A549 (cell line): ENCODE measurements around the gene TRAM2. TPM values are rescaled to one million over a fixed set of nuclear protein-coding genes. Genes with fewer than 3 reads are reported as not detected.
A peak's percentile ranks its signal among the peaks of the same experiment; 100 is the strongest.

Experiments
- ATAC-seq, 2 experiments: fragments of 200-7000 bp in 1 of 2; fragments of >200 bp in 1 of 2; cut with Nextera tagmentation in 1 of 2; cut with Tn5 transposase in 1 of 2; 3 replicates each; pipeline versions ENCODE4 v1.8.0 to v1.9.1; 2018 to 2020; ENCODE audit warnings: mild to moderate bottlenecking in 1 of 2, moderate library complexity in 1 of 2
- CTCF ChIA-PET: fragments of 300-600 bp; sonication (Branson Sonifier 250); formaldehyde crosslinking; extraction: SDS; loops from one replicate; lab custom pipeline; 2021; ENCODE audit warnings: antibody characterized with exemption, inconsistent platforms; lab: Yijun Ruan, JAX
- POLR2A ChIA-PET: fragments of 350-600 bp; formaldehyde crosslinking; extraction: SDS; loops from one replicate; lab custom pipeline; 2021; ENCODE audit warnings: antibody characterized with exemption, inconsistent platforms; lab: Yijun Ruan, JAX
- DNase-seq, 2 experiments: peaks; one replicate each; pipeline versions ENCODE4 v3.0.0 to v3.0.0-alpha.2; 2011 to 2016; ENCODE audit warnings: low read depth in 1 of 2, low spot score in 1 of 2
- FAIRE-seq: peaks from 2 replicates; lab custom pipeline; 2011; peaks lifted over from hg19 to GRCh38; lab: Jason Lieb, UNC
- H3K27ac ChIP-seq, 2 experiments: fragments of >200 bp; sonication (Bioruptor Twin); formaldehyde crosslinking; 3 replicates each; pipeline ENCODE4 v1.5.1; 2016 to 2017
- H3K4me1 ChIP-seq: fragments of >200 bp; sonication (Bioruptor Twin); formaldehyde crosslinking; 3 replicates; pipeline ENCODE4 v1.6.1; 2016
- H3K4me2 ChIP-seq: fragments of >200 bp; sonication (Bioruptor Twin); formaldehyde crosslinking; 3 replicates; pipeline ENCODE4 v1.6.1; 2016
- H3K4me3 ChIP-seq: fragments of >200 bp; sonication (Bioruptor Twin); formaldehyde crosslinking; 3 replicates; pipeline ENCODE4 v1.5.1; 2016
- H3K9me3 ChIP-seq: fragments of >200 bp; sonication (Bioruptor Twin); formaldehyde crosslinking; 3 replicates; pipeline ENCODE4 v1.6.1; 2016
- ATOH8 ChIP-seq: fragments of 250-450 bp; sonication (Bioruptor Pico); IDR thresholded peaks from 2 replicates; pipeline ENCODE4 v1.5.0; 2020; ENCODE audit warnings: low read depth, mild to moderate bottlenecking, moderate library complexity
- BCL3 ChIP-seq: fragments of >200 bp; sonication (Bioruptor Twin); formaldehyde crosslinking; IDR thresholded peaks from 3 replicates; pipeline ENCODE4 v1.6.1; 2016
- CHD2 ChIP-seq: fragments of 150-350 bp; IDR thresholded peaks from 2 replicates; pipeline ENCODE4 v1.6.1; 2014; ENCODE audit warnings: low read length; ENCODE audit not compliant: partially characterized antibody
- ELK1 ChIP-seq: fragments of 150-350 bp; IDR thresholded peaks from 2 replicates; pipeline ENCODE4 v1.6.1; 2014; ENCODE audit warnings: low read depth, mild to moderate bottlenecking, low read length
- FOXS1 ChIP-seq: fragments of 250-450 bp; sonication (Bioruptor Pico); IDR thresholded peaks from 2 replicates; pipeline ENCODE4 v1.5.0; 2020; ENCODE audit warnings: mild to moderate bottlenecking, moderate library complexity
- HES2 ChIP-seq: fragments of >200 bp; sonication (Bioruptor Twin); formaldehyde crosslinking; IDR thresholded peaks from 2 replicates; pipeline ENCODE4 v1.6.1; 2016
- HOXB13 ChIP-seq: fragments of 250-450 bp; sonication (Bioruptor Pico); IDR thresholded peaks from 2 replicates; pipeline ENCODE4 v1.5.0; 2020; ENCODE audit warnings: low read depth, mild to moderate bottlenecking, moderate library complexity
- KDM1A ChIP-seq: fragments of 200-600 bp; sonication (generic); IDR thresholded peaks from 2 replicates; pipeline ENCODE4 v1.6.1; 2016; ENCODE audit warnings: low read depth, mild to moderate bottlenecking
- KDM5A ChIP-seq: fragments of 200-600 bp; sonication (generic); IDR thresholded peaks from 2 replicates; pipeline ENCODE4 v1.6.1; 2016; ENCODE audit warnings: antibody characterized with exemption, mild to moderate bottlenecking
- MAFK ChIP-seq: fragments of 450-650 bp; IDR thresholded peaks from 2 replicates; pipeline ENCODE4 v1.6.1; 2014; ENCODE audit not compliant: partially characterized antibody
- NR3C1 ChIP-seq: fragments of >200 bp; sonication (Bioruptor Twin); formaldehyde crosslinking; IDR thresholded peaks from 3 replicates; pipeline ENCODE4 v1.6.1; 2017
- PHF8 ChIP-seq: fragments of 200-600 bp; sonication (generic); IDR thresholded peaks from 2 replicates; pipeline ENCODE4 v1.6.1; 2016; ENCODE audit warnings: low read depth, mild to moderate bottlenecking, antibody characterized with exemption, moderate library complexity, borderline replicate concordance
- POLR2AphosphoS2 ChIP-seq: conservative IDR thresholded peaks from 2 replicates; pipeline ENCODE4 v1.6.1; 2012; ENCODE audit warnings: low read length, improper control_type of control experiment, inconsistent platforms
- RCOR1 ChIP-seq: fragments of 150-350 bp; IDR thresholded peaks from 2 replicates; pipeline ENCODE4 v1.6.1; 2014; ENCODE audit warnings: antibody characterized with exemption, low read length, low read depth
- REST ChIP-seq: fragments of 200-600 bp; sonication (generic); IDR thresholded peaks from 2 replicates; pipeline ENCODE4 v1.6.1; 2016; ENCODE audit warnings: antibody characterized with exemption, mild to moderate bottlenecking, moderate library complexity
- RNF2 ChIP-seq: fragments of 200-600 bp; sonication (generic); IDR thresholded peaks from 2 replicates; pipeline ENCODE4 v1.6.1; 2016; ENCODE audit warnings: low read depth, mild to moderate bottlenecking, antibody characterized with exemption, moderate library complexity, borderline replicate concordance
- TP53 ChIP-seq: fragments of 250-450 bp; sonication (Bioruptor Pico); IDR thresholded peaks from 2 replicates; pipeline ENCODE4 v1.5.0; 2021; ENCODE audit warnings: mild to moderate bottlenecking, moderate library complexity
- ZFP36 ChIP-seq: fragments of 450-650 bp; IDR thresholded peaks from 2 replicates; pipeline ENCODE4 v1.6.1; 2014; ENCODE audit warnings: borderline replicate concordance; ENCODE audit not compliant: partially characterized antibody
- ZNF302 ChIP-seq: fragments of 250-450 bp; sonication (Bioruptor Pico); IDR thresholded peaks from 2 replicates; pipeline ENCODE4 v1.9.0; 2021; ENCODE audit warnings: inconsistent platforms, mild to moderate bottlenecking, moderate library complexity
- ZSCAN20 ChIP-seq: fragments of 250-450 bp; sonication (Bioruptor Pico); IDR thresholded peaks from 2 replicates; pipeline ENCODE4 v1.8.0; 2022; ENCODE audit warnings: mild to moderate bottlenecking, moderate library complexity
- WGBS: methylation state at CpG from one replicate; pipeline ENCODE4 v1.1.6; 2017; ENCODE audit errors: missing lambda C conversion rate; 5-methylcytosine and 5-hydroxymethylcytosine counted together
- polyA plus RNA-seq, 4 experiments: library from polyadenylated mRNA; depleted of rRNA in 3 of 4; stranded (reverse); fragments of >200 nt; fragmentation: RNase III in 1 of 4; extraction: RNeasy Plus Mini Kit Qiagen cat#74134 plus additional on column Dnase treatment in 1 of 4; gene quantifications; 2 replicates in 3 of 4; 3 replicates in 1 of 4; pipeline ENCODE4 v1.2.3, GENCODE V29; 2011 to 2017
- TF ChIP-seq, protein P1 (sequence below): fragments of 450-650 bp; IDR thresholded peaks from 2 replicates; pipeline ENCODE4 v1.6.1; 2014; ENCODE audit warnings: antibody characterized with exemption
- TF ChIP-seq, protein P2 (sequence below): fragments of 250-450 bp; sonication (Bioruptor Pico); IDR thresholded peaks from 2 replicates; pipeline ENCODE4 v1.5.0; 2021; ENCODE audit warnings: mild to moderate bottlenecking, moderate library complexity, borderline replicate concordance
- TF ChIP-seq, protein P3 (sequence below): IDR thresholded peaks from 2 replicates; pipeline ENCODE4 v1.6.1; 2012

Gene TRAM2
- polyA plus RNA-seq, 2 of the 4 experiments (the other 2 are of a cell fraction) = 16.4 to 25.4 TPM

- TF ChIP-seq KDM5A = no peak
- TF ChIP-seq BCL3 = no peak
- no peak for TF ChIP-seq REST
- TF ChIP-seq MAFK = no peak
Observed at GRCh38 chr6:52575502-52575892, 1.4 kb downstream of the TRAM2 start (continued).

DNA sequence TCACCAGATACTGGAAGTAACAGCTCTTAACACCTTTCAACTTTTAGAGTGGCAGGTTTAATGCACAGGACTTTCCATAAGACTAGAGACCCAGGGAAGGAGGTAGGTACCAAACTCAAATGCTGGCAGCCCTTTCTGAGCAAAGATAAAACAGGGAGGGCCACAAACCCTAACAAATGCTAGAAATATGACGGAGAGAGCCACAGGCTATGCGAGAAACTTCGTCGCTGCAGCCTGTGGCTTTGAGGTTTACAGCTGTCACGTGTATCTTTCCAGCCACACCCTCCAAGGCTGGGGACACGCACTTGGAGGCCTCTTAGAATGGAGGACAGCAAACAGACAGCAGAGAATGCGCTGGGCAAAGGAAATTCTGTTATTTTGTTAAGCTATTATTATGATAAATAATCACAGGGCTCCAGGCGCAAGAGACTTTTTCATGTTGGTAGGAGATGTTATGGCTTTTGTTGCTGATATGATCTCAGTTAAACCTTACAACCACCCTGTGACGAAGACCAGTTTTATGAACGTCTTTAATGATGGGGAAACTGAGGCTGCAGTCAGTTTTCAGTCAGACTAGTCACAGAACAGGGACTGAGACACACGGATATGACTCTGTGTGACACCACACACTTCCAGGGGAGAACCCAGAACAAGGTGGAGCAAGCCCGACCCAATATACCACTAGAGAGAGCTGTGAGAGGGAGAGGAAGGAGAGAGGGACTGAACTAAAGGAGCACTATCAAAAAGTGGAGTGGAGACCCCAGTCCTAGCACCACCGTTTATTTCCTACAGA lies 2.0 kb downstream of the TRAM2 start:
- ChIA-PET POLR2A (interaction anchor here (2.8 kb wide), 1 partner anchor 20 kb away, joined by 14 read pairs; no protein-coding TSS in a partner anchor), CTCF (interaction anchor here (0.6 to 3.4 kb wide), 12 partner anchors 9 to 158 kb away, joined by 3 to 29 read pairs (median 6); no protein-coding TSS in a partner anchor)
- ATAC-seq (no peak), DNase-seq (no peak), FAIRE-seq (no peak)
- Histone ChIP-seq H3K4me2 (peak overlapping the region; percentile 97), H3K4me3 (peak overlapping the region; percentile 69), H3K4me1 (peaks cover 39% of the 10 kb centered on the region), H3K9me3 (no peaks in the 10 kb centered on the region), H3K27ac (peak overlapping the region in 1 of 2 experiments; percentile 100; a peak in 2 of 6 replicates)
- no peak for TF ChIP-seq ZSCAN20 (CRISPR knock-in tag)
- TF ChIP-seq FOXS1 (CRISPR knock-in tag) = no peak
- no peak for TF ChIP-seq KDM1A
- TF ChIP-seq, protein P1, sequence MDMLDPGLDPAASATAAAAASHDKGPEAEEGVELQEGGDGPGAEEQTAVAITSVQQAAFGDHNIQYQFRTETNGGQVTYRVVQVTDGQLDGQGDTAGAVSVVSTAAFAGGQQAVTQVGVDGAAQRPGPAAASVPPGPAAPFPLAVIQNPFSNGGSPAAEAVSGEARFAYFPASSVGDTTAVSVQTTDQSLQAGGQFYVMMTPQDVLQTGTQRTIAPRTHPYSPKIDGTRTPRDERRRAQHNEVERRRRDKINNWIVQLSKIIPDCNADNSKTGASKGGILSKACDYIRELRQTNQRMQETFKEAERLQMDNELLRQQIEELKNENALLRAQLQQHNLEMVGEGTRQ = no peak
- TF ChIP-seq, protein P2, sequence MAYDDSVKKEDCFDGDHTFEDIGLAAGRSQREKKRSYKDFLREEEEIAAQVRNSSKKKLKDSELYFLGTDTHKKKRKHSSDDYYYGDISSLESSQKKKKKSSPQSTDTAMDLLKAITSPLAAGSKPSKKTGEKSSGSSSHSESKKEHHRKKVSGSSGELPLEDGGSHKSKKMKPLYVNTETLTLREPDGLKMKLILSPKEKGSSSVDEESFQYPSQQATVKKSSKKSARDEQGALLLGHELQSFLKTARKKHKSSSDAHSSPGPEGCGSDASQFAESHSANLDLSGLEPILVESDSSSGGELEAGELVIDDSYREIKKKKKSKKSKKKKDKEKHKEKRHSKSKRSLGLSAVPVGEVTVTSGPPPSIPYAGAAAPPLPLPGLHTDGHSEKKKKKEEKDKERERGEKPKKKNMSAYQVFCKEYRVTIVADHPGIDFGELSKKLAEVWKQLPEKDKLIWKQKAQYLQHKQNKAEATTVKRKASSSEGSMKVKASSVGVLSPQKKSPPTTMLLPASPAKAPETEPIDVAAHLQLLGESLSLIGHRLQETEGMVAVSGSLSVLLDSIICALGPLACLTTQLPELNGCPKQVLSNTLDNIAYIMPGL (CRISPR knock-in tag) = no peak
- TF ChIP-seq ZNF302 = no peak
- TF ChIP-seq HOXB13 = no peak
- TF ChIP-seq POLR2AphosphoS2 = no peak
- TF ChIP-seq, protein P3, sequence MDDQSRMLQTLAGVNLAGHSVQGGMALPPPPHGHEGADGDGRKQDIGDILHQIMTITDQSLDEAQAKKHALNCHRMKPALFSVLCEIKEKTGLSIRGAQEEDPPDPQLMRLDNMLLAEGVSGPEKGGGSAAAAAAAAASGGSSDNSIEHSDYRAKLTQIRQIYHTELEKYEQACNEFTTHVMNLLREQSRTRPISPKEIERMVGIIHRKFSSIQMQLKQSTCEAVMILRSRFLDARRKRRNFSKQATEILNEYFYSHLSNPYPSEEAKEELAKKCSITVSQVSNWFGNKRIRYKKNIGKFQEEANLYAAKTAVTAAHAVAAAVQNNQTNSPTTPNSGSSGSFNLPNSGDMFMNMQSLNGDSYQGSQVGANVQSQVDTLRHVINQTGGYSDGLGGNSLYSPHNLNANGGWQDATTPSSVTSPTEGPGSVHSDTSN = no peak
- no peak for TF ChIP-seq RCOR1
- no peak for TF ChIP-seq ATOH8 (CRISPR knock-in tag)
- TF ChIP-seq ELK1 = no peak
- TF ChIP-seq ZFP36 = no peak
- no peak for TF ChIP-seq RNF2
- no peak for TF ChIP-seq MAFK
- TF ChIP-seq HES2 = no peak
- TF ChIP-seq TP53 = no peak
- no peak for TF ChIP-seq CHD2
- TF ChIP-seq PHF8 = no peak
- no peak for TF ChIP-seq NR3C1
- 69% methylated on average over 13 of the region's 13 CpGs for WGBS
